Type B pancreatic cell (in vitro differentiated cells): Measurements from ENCODE around the gene DCLK1. TPM values are rescaled to one million over a fixed set of nuclear protein-coding genes. Genes with fewer than 3 reads are reported as not detected.

Experiments used
- DNase-seq: peaks from one replicate; pipeline ENCODE4 v3.0.0; 2021; ENCODE audit warnings: mixed read lengths; ENCODE audit not compliant: unreplicated experiment; ENCODE audit errors: extremely low spot score
- H3K27ac Mint-ChIP-seq: 2 replicates; pipeline ENCODE4 v1.8.0; 2021; ENCODE audit warnings: mild to moderate bottlenecking, mixed read lengths
- H3K27me3 Mint-ChIP-seq: 2 replicates; pipeline ENCODE4 v1.8.0; 2021; ENCODE audit warnings: mixed read lengths
- H3K36me3 Mint-ChIP-seq: 2 replicates; pipeline ENCODE4 v1.8.0; 2021; ENCODE audit warnings: mixed read lengths
- H3K4me1 Mint-ChIP-seq: one replicate; pipeline ENCODE4 v1.8.0; 2021; ENCODE audit warnings: mixed read lengths; ENCODE audit not compliant: unreplicated experiment
- H3K4me3 Mint-ChIP-seq: 2 replicates; pipeline ENCODE4 v1.8.0; 2021; ENCODE audit warnings: mild to moderate bottlenecking, mixed read lengths
- H3K9me3 Mint-ChIP-seq: 2 replicates; pipeline ENCODE4 v1.8.0; 2021; ENCODE audit warnings: mixed read lengths
- total RNA-seq: library from RNA; stranded (reverse); gene quantifications from 2 replicates; pipeline ENCODE4 v1.2.1, GENCODE V29; 2021; ENCODE audit warnings: low replicate concordance
- TF ChIP-seq, protein P1 (sequence below): fragments of 200-600 bp; sonication (generic); conservative IDR thresholded peaks from 2 replicates; pipeline ENCODE4 v1.5.0; 2021; ENCODE audit warnings: antibody characterized with exemption, mild to moderate bottlenecking

Gene DCLK1
- total RNA-seq, 1 donor from 2014 or later, result 47.1 TPM

GRCh38 chr13:36124236-36124822 is 6.9 kb downstream of the DCLK1 start:
- Mint-ChIP-seq H3K27me3 (peaks cover 25% of the 10 kb centered on the region), H3K4me1 (peaks cover 10% of the 10 kb centered on the region), H3K4me3 (no peak overlapping the region), H3K9me3 (no peaks in the 10 kb centered on the region), H3K36me3 (peaks cover 15% of the 10 kb centered on the region), H3K27ac (no peak overlapping the region)
- no peak for DNase-seq
- TF ChIP-seq, protein P1, sequence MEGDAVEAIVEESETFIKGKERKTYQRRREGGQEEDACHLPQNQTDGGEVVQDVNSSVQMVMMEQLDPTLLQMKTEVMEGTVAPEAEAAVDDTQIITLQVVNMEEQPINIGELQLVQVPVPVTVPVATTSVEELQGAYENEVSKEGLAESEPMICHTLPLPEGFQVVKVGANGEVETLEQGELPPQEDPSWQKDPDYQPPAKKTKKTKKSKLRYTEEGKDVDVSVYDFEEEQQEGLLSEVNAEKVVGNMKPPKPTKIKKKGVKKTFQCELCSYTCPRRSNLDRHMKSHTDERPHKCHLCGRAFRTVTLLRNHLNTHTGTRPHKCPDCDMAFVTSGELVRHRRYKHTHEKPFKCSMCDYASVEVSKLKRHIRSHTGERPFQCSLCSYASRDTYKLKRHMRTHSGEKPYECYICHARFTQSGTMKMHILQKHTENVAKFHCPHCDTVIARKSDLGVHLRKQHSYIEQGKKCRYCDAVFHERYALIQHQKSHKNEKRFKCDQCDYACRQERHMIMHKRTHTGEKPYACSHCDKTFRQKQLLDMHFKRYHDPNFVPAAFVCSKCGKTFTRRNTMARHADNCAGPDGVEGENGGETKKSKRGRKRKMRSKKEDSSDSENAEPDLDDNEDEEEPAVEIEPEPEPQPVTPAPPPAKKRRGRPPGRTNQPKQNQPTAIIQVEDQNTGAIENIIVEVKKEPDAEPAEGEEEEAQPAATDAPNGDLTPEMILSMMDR, result no peak

- Mint-ChIP-seq H3K4me1 (peaks cover 4% of the 10 kb centered on the region), H3K36me3 (peaks cover 16% of the 10 kb centered on the region), H3K4me3 (no peak overlapping the region), H3K27me3 (no peaks in the 10 kb centered on the region), H3K27ac (no peak overlapping the region), H3K9me3 (no peaks in the 10 kb centered on the region)
- TF ChIP-seq, protein P1, result no peak
- no peak for DNase-seq
Measured at GRCh38 chr13:36115306-36115705, 15.9 kb downstream of the DCLK1 start.

DNA sequence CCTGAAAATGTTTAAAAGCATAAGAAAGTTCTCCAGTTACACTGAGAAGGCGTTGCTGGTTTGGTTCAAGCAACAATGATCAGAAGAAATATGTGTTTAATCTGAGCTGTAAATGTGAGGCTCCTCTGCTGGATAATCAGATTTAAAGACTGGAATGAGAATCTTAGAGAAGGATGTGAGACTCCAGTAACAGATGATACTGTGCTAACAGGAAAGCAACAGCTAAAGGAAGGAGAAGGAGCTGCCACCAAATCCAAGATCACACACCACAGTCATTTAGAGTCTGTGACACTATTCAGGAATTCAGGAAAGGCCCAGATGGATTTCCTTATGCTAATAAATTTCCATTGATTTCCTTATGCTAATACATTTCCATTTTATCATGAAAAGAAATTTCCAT is 16.9 kb downstream of the DCLK1 start:
- Mint-ChIP-seq H3K9me3 (no peaks in the 10 kb centered on the region), H3K27me3 (no peaks in the 10 kb centered on the region), H3K36me3 (peaks cover 8% of the 10 kb centered on the region), H3K27ac (no peak overlapping the region), H3K4me1 (peaks cover 6% of the 10 kb centered on the region), H3K4me3 (no peak overlapping the region)
- TF ChIP-seq, protein P1, result no peak
- no peak for DNase-seq

GRCh38 chr13:36108954-36109353 is 22.2 kb downstream of the DCLK1 start:
- no peaks in the 10 kb centered on the region for H3K9me3 Mint-ChIP-seq
- no peak overlapping the region for H3K27ac Mint-ChIP-seq
- peaks cover 11% of the 10 kb centered on the region for H3K4me1 Mint-ChIP-seq
- H3K4me3 Mint-ChIP-seq, result no peak overlapping the region
- no peak for DNase-seq
- peaks cover 4% of the 10 kb centered on the region for H3K36me3 Mint-ChIP-seq
- H3K27me3 Mint-ChIP-seq, result peaks cover 3% of the 10 kb centered on the region
- TF ChIP-seq, protein P1, result no peak

DNA sequence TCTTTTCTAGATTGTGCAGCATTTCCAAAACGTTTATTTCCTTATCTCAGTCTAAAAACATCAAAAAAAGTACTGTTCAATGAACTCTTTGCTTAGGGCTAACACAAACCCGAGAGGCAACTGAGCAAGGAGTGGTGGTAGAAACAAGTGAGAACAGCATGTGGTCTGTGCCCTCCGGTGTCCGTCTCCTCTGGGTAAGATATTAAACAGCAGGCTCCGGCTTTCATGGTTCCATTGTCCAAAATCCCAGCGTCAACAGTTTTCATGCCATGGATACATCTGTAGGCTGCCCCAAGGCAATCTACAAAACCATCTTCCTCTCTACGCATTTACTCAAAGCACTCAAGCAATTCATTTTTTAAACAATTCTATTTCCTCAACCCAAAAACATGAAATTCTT is 22.8 kb downstream of the DCLK1 start:
- Mint-ChIP-seq H3K36me3 (peaks cover 4% of the 10 kb centered on the region), H3K27me3 (peaks cover 3% of the 10 kb centered on the region), H3K4me3 (peak overlapping the region; percentile 2), H3K4me1 (peaks cover 11% of the 10 kb centered on the region), H3K9me3 (no peaks in the 10 kb centered on the region), H3K27ac (no peak overlapping the region)
- TF ChIP-seq, protein P1, result no peak
- DNase-seq, result no peak

GRCh38 chr13:36107521-36107920 is 23.7 kb downstream of the DCLK1 start:
- H3K27me3 Mint-ChIP-seq, result peaks cover 3% of the 10 kb centered on the region
- no peaks in the 10 kb centered on the region for H3K9me3 Mint-ChIP-seq
- peaks cover 8% of the 10 kb centered on the region for H3K36me3 Mint-ChIP-seq
- DNase-seq, result no peak
- no peak overlapping the region for H3K4me3 Mint-ChIP-seq
- H3K27ac Mint-ChIP-seq, result no peak overlapping the region
- TF ChIP-seq, protein P1, result no peak
- H3K4me1 Mint-ChIP-seq, result peaks cover 15% of the 10 kb centered on the region
